WTC11 (cell line): ENCODE results near the gene ZNF664. TPM values are rescaled to one million over a fixed set of nuclear protein-coding genes. Genes with fewer than 3 reads are reported as not detected.

Source experiments
- ATAC-seq: fragments of 200-7000 bp; cut with Tn5 transposase; 2 replicates; pipeline ENCODE4 v1.10.0; 2021; ENCODE audit warnings: mild to moderate bottlenecking, moderate library complexity
- CTCF ChIA-PET: fragments of 300-600 bp; sonication (Branson Sonifier 250); formaldehyde crosslinking; loops from one replicate; lab custom pipeline; 2021; ENCODE audit warnings: antibody characterized with exemption; lab: Charles Lee
- POLR2A ChIA-PET: fragments of 350-600 bp; sonication (Branson Sonifier 250); formaldehyde crosslinking; loops from one replicate; lab custom pipeline; 2021; ENCODE audit warnings: antibody characterized with exemption; lab: Charles Lee
- DNase-seq: peaks from one replicate; pipeline ENCODE4 v3.0.0; 2021; ENCODE audit warnings: low spot score
- H3K27ac Mint-ChIP-seq: 2 replicates; pipeline ENCODE4 v1.8.0; 2021; ENCODE audit warnings: mixed read lengths
- H3K27me3 Mint-ChIP-seq: 2 replicates; pipeline ENCODE4 v1.8.0; 2021; ENCODE audit warnings: low read depth, mild to moderate bottlenecking, moderate library complexity, mixed read lengths
- H3K36me3 Mint-ChIP-seq: 2 replicates; pipeline ENCODE4 v1.8.0; 2021; ENCODE audit warnings: mixed read lengths
- H3K4me1 Mint-ChIP-seq: 2 replicates; pipeline ENCODE4 v1.8.0; 2022; ENCODE audit warnings: mixed read lengths
- H3K4me3 Mint-ChIP-seq: 2 replicates; pipeline ENCODE4 v1.8.0; 2021; ENCODE audit warnings: mild to moderate bottlenecking, moderate library complexity, mixed read lengths
- H3K9me3 Mint-ChIP-seq: 2 replicates; pipeline ENCODE4 v1.8.0; 2021; ENCODE audit warnings: mixed read lengths
- ATF1 ChIP-seq: sonication (generic); formaldehyde crosslinking; IDR thresholded peaks from 2 replicates; pipeline ENCODE4 v1.8.1; 2023; ENCODE audit warnings: mild to moderate bottlenecking, moderate library complexity, missing genetic modification reagents
- ELF4 ChIP-seq: sonication (generic); formaldehyde crosslinking; IDR thresholded peaks from 2 replicates; pipeline ENCODE4 v1.8.1; 2022; ENCODE audit warnings: low read depth, mild to moderate bottlenecking, moderate library complexity, missing genetic modification reagents
- EMX1 ChIP-seq: fragments of 250-450 bp; sonication (Bioruptor Pico); IDR thresholded peaks from 2 replicates; pipeline ENCODE4 v1.8.0; 2021; ENCODE audit warnings: mild to moderate bottlenecking
- GABPB1 ChIP-seq: sonication (generic); formaldehyde crosslinking; IDR thresholded peaks from 2 replicates; pipeline ENCODE4 v1.8.1; 2023; ENCODE audit warnings: mild to moderate bottlenecking, missing genetic modification reagents
- GTF2I ChIP-seq: fragments of 250-450 bp; sonication (Bioruptor Pico); conservative IDR thresholded peaks from 2 replicates; pipeline ENCODE4 v1.4.0; 2021; ENCODE audit warnings: mild to moderate bottlenecking
- JAZF1 ChIP-seq: fragments of 250-450 bp; sonication (Bioruptor Pico); IDR thresholded peaks from 2 replicates; pipeline ENCODE4 v1.9.0; 2021; ENCODE audit warnings: moderate library complexity, mild to moderate bottlenecking, inconsistent platforms
- KAT7 ChIP-seq: sonication (generic); formaldehyde crosslinking; IDR thresholded peaks from 2 replicates; pipeline ENCODE4 v1.8.1; 2023; ENCODE audit warnings: missing genetic modification reagents, mild to moderate bottlenecking, borderline replicate concordance
- NFE2L1 ChIP-seq: sonication (generic); formaldehyde crosslinking; IDR thresholded peaks from 2 replicates; pipeline ENCODE4 v1.8.1; 2023; ENCODE audit warnings: missing genetic modification reagents
- NR1H2 ChIP-seq: sonication (generic); formaldehyde crosslinking; IDR thresholded peaks from 2 replicates; pipeline ENCODE4 v1.9.0; 2021; ENCODE audit warnings: mild to moderate bottlenecking, moderate library complexity, missing genetic modification reagents
- NR2C2 ChIP-seq: sonication (generic); formaldehyde crosslinking; IDR thresholded peaks from 2 replicates; pipeline ENCODE4 v1.8.0; 2022; ENCODE audit warnings: mild to moderate bottlenecking, missing genetic modification reagents
- SMAD4 ChIP-seq: sonication (generic); formaldehyde crosslinking; IDR thresholded peaks from 2 replicates; pipeline ENCODE4 v1.8.0; 2022; ENCODE audit warnings: mild to moderate bottlenecking, missing genetic modification reagents
- SOX15 ChIP-seq: fragments of 250-450 bp; sonication (Bioruptor Pico); IDR thresholded peaks from 2 replicates; pipeline ENCODE4 v1.9.0; 2021; ENCODE audit warnings: mild to moderate bottlenecking
- TP53 ChIP-seq: sonication (generic); formaldehyde crosslinking; IDR thresholded peaks from 2 replicates; pipeline ENCODE4 v1.8.1; 2023; ENCODE audit warnings: mild to moderate bottlenecking, missing genetic modification reagents
- ZNF138 ChIP-seq: sonication (generic); formaldehyde crosslinking; conservative IDR thresholded peaks from 2 replicates; pipeline ENCODE4 v1.8.1; 2022; ENCODE audit warnings: mild to moderate bottlenecking, moderate library complexity, missing genetic modification reagents
- ZNF219 ChIP-seq: sonication (generic); formaldehyde crosslinking; IDR thresholded peaks from 2 replicates; pipeline ENCODE4 v1.8.0; 2023; ENCODE audit warnings: missing genetic modification reagents, mild to moderate bottlenecking, borderline replicate concordance
- ZNF263 ChIP-seq: sonication (generic); formaldehyde crosslinking; IDR thresholded peaks from 2 replicates; pipeline ENCODE4 v1.8.1; 2022; ENCODE audit warnings: low read depth, mild to moderate bottlenecking, moderate library complexity, missing genetic modification reagents
- ZNF416 ChIP-seq: fragments of 250-450 bp; sonication (Bioruptor Pico); IDR thresholded peaks from 2 replicates; pipeline ENCODE4 v1.9.0; 2021; ENCODE audit warnings: mild to moderate bottlenecking, inconsistent platforms
- ZNF671 ChIP-seq: fragments of 250-450 bp; sonication (Bioruptor Pico); IDR thresholded peaks from 2 replicates; pipeline ENCODE4 v1.8.0; 2021; ENCODE audit warnings: mild to moderate bottlenecking
- total RNA-seq: library from RNA; stranded (reverse); gene quantifications from 3 replicates; pipeline ENCODE4 v1.2.3, GENCODE V29; 2021
- TF ChIP-seq, protein P1 (sequence below): sonication (generic); formaldehyde crosslinking; IDR thresholded peaks from 2 replicates; pipeline ENCODE4 v1.8.1; 2023; ENCODE audit warnings: mild to moderate bottlenecking, missing genetic modification reagents, moderate library complexity
- TF ChIP-seq, protein P2 (sequence below): sonication (generic); formaldehyde crosslinking; conservative IDR thresholded peaks from 2 replicates; pipeline ENCODE4 v1.8.1; 2022; ENCODE audit warnings: mild to moderate bottlenecking, missing genetic modification reagents
- TF ChIP-seq, protein P3 (sequence below): fragments of 250-450 bp; sonication (Bioruptor Pico); IDR thresholded peaks from 2 replicates; pipeline ENCODE4 v1.9.0; 2021; ENCODE audit warnings: mild to moderate bottlenecking, borderline replicate concordance
- TF ChIP-seq, protein P4 (sequence below): fragments of 250-450 bp; sonication (Bioruptor Pico); IDR thresholded peaks from 2 replicates; pipeline ENCODE4 v1.9.0; 2021; ENCODE audit warnings: mild to moderate bottlenecking
- TF ChIP-seq, protein P5 (sequence below): sonication (generic); formaldehyde crosslinking; IDR thresholded peaks from 2 replicates; pipeline ENCODE4 v1.8.0; 2022; ENCODE audit warnings: mild to moderate bottlenecking, missing genetic modification reagents
- TF ChIP-seq, protein P6 (sequence below): sonication (generic); formaldehyde crosslinking; IDR thresholded peaks from 2 replicates; pipeline ENCODE4 v1.8.1; 2022; ENCODE audit warnings: missing genetic modification reagents, borderline replicate concordance

The ZNF664 gene
- total RNA-seq, 1 experiment from 2014 or later: 61.7 TPM

DNA sequence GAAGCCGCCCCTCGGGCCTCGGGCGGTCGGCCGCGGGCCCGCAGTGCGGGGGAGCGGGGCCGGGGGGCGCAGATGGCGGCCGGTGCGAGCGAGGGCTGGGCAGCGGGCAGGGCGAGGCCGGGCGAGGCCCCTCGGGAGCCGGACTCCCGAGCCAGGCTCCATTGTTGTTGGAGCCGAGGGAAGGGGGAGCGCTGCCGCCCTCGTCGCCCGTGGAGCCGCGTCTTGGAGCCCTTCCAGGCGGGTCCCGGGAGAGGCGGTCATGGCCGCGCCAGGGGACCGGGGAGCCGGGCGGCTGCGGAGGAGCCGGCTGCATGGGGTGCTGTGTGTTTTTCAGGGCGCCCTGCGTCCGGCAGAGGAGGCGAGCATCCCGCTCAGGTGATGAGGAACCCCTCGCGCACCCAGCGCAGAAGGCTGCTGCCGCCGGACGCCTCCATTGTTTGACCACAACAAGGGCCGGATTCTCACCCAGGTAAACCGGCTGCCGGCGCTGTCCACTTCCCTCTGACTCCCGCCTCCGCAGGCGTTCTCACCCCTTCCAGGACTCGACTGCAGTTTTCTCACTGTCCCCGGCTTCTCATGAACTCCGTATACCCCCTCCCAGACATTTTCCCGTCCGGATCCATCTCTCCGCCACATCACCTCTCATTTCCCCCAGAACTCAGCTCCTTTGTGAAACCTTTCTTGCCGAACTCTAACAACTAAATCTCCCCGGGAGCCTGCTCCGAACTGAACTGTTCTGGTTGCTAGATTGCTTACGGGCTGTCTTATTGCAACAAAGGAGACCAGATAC is 732 bp downstream of the ZNF664 start:
- peaks cover 23% of the 10 kb centered on the region for H3K4me1 Mint-ChIP-seq
- no peak for TF ChIP-seq JAZF1
- TF ChIP-seq EMX1: no peak
- no peak for TF ChIP-seq SOX15 (CRISPR knock-in tag)
- 0 out of 2 replicates have a peak, but pooled peaks have one; percentile 26 for TF ChIP-seq GABPB1 (CRISPR knock-in tag)
- TF ChIP-seq, protein P1, sequence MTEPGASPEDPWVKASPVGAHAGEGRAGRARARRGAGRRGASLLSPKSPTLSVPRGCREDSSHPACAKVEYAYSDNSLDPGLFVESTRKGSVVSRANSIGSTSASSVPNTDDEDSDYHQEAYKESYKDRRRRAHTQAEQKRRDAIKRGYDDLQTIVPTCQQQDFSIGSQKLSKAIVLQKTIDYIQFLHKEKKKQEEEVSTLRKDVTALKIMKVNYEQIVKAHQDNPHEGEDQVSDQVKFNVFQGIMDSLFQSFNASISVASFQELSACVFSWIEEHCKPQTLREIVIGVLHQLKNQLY: no peak
- no peak for TF ChIP-seq NFE2L1
- TF ChIP-seq, protein P2, sequence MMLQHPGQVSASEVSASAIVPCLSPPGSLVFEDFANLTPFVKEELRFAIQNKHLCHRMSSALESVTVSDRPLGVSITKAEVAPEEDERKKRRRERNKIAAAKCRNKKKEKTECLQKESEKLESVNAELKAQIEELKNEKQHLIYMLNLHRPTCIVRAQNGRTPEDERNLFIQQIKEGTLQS (CRISPR knock-in tag): no peak
- TF ChIP-seq GTF2I (CRISPR knock-in tag): no peak
- no peak for TF ChIP-seq ATF1 (CRISPR knock-in tag)
- no peak for TF ChIP-seq ELF4 (CRISPR knock-in tag)
- TF ChIP-seq TP53: 0 out of 2 replicates have a peak, but pooled peaks have one; percentile 50
- TF ChIP-seq, protein P3, sequence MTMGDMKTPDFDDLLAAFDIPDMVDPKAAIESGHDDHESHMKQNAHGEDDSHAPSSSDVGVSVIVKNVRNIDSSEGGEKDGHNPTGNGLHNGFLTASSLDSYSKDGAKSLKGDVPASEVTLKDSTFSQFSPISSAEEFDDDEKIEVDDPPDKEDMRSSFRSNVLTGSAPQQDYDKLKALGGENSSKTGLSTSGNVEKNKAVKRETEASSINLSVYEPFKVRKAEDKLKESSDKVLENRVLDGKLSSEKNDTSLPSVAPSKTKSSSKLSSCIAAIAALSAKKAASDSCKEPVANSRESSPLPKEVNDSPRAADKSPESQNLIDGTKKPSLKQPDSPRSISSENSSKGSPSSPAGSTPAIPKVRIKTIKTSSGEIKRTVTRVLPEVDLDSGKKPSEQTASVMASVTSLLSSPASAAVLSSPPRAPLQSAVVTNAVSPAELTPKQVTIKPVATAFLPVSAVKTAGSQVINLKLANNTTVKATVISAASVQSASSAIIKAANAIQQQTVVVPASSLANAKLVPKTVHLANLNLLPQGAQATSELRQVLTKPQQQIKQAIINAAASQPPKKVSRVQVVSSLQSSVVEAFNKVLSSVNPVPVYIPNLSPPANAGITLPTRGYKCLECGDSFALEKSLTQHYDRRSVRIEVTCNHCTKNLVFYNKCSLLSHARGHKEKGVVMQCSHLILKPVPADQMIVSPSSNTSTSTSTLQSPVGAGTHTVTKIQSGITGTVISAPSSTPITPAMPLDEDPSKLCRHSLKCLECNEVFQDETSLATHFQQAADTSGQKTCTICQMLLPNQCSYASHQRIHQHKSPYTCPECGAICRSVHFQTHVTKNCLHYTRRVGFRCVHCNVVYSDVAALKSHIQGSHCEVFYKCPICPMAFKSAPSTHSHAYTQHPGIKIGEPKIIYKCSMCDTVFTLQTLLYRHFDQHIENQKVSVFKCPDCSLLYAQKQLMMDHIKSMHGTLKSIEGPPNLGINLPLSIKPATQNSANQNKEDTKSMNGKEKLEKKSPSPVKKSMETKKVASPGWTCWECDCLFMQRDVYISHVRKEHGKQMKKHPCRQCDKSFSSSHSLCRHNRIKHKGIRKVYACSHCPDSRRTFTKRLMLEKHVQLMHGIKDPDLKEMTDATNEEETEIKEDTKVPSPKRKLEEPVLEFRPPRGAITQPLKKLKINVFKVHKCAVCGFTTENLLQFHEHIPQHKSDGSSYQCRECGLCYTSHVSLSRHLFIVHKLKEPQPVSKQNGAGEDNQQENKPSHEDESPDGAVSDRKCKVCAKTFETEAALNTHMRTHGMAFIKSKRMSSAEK (CRISPR knock-in tag): no peak
- no peak for TF ChIP-seq ZNF416 (CRISPR knock-in tag)
- TF ChIP-seq KAT7 (CRISPR knock-in tag): peak; percentile 27; the same call in 1 of the 2 replicates
- TF ChIP-seq ZNF219: no peak
- TF ChIP-seq, protein P4, sequence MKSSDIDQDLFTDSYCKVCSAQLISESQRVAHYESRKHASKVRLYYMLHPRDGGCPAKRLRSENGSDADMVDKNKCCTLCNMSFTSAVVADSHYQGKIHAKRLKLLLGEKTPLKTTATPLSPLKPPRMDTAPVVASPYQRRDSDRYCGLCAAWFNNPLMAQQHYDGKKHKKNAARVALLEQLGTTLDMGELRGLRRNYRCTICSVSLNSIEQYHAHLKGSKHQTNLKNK (CRISPR knock-in tag): no peak
- TF ChIP-seq, protein P5, sequence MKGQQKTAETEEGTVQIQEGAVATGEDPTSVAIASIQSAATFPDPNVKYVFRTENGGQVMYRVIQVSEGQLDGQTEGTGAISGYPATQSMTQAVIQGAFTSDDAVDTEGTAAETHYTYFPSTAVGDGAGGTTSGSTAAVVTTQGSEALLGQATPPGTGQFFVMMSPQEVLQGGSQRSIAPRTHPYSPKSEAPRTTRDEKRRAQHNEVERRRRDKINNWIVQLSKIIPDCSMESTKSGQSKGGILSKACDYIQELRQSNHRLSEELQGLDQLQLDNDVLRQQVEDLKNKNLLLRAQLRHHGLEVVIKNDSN (CRISPR knock-in tag): no peak
- no peak for TF ChIP-seq NR2C2
- no peak for TF ChIP-seq ZNF671 (CRISPR knock-in tag)
- no peak for TF ChIP-seq SMAD4
- TF ChIP-seq, protein P6, sequence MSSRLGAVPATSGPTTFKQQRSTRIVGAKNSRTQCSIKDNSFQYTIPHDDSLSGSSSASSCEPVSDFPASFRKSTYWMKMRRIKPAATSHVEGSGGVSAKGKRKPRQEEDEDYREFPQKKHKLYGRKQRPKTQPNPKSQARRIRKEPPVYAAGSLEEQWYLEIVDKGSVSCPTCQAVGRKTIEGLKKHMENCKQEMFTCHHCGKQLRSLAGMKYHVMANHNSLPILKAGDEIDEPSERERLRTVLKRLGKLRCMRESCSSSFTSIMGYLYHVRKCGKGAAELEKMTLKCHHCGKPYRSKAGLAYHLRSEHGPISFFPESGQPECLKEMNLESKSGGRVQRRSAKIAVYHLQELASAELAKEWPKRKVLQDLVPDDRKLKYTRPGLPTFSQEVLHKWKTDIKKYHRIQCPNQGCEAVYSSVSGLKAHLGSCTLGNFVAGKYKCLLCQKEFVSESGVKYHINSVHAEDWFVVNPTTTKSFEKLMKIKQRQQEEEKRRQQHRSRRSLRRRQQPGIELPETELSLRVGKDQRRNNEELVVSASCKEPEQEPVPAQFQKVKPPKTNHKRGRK (CRISPR knock-in tag): no peak
- no peak for TF ChIP-seq ZNF138
- TF ChIP-seq ZNF263 (CRISPR knock-in tag): no peak
- TF ChIP-seq NR1H2 (CRISPR knock-in tag): no peak
- ATAC-seq (no peak), DNase-seq (peak; percentile 58)
- no peaks in the 10 kb centered on the region for H3K9me3 Mint-ChIP-seq
- POLR2A ChIA-PET: no interaction called here
- CTCF ChIA-PET: no interaction called here
- H3K4me3 Mint-ChIP-seq: peak overlapping the region; percentile 91
- H3K36me3 Mint-ChIP-seq: peaks cover 14% of the 10 kb centered on the region
- no peak overlapping the region; the same call in 1 of the 2 replicates for H3K27ac Mint-ChIP-seq
- H3K27me3 Mint-ChIP-seq: peaks cover 63% of the 10 kb centered on the region
